Measurements from ENCODE around the gene TBP.
"Not testable (repeated sequence)": the region's sequence is repeated elsewhere in the genome, so short reads cannot be mapped to it uniquely, and the experiment has no call there.

The TBP gene

DNA sequence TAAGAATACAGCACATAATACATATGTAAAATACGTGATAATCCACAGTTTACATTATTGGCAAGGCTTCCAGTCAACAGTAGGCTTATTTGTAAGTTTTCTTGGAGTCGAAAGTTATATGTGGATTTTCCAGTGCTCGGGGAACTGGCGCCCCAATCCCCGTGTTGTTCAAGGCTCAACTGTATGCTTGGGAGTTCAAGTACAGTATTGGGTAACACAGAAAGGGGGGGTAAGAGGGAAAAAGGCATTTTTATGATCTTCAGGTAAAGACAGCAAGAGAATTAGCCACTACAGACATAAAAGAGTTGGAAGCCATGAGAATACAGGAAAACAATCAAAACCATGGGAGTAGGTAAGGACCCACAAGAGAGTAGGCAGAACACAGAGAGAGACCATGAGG lies 17.5 kb upstream of the TBP start:
- no peak for DNase-seq

DNA sequence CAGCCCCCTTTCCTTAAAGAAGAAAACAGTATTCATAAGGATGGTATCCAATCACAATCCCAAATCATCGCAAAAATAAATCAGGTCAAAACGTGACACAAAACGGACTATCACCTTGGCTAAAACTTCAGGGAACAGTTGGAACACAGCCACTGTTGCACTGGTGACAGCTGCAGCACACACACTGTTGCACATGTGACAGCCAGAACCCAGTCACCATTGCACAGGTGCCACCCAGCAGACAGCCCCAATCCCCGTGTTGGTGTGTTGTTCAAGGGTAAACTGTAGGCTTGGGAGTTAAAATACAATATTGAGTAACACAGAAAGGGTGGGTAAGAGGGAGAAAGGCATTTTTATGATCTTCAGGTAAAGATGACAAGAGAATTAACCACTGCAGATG lies 16.8 kb upstream of the TBP start:
- no peak for DNase-seq

DNA sequence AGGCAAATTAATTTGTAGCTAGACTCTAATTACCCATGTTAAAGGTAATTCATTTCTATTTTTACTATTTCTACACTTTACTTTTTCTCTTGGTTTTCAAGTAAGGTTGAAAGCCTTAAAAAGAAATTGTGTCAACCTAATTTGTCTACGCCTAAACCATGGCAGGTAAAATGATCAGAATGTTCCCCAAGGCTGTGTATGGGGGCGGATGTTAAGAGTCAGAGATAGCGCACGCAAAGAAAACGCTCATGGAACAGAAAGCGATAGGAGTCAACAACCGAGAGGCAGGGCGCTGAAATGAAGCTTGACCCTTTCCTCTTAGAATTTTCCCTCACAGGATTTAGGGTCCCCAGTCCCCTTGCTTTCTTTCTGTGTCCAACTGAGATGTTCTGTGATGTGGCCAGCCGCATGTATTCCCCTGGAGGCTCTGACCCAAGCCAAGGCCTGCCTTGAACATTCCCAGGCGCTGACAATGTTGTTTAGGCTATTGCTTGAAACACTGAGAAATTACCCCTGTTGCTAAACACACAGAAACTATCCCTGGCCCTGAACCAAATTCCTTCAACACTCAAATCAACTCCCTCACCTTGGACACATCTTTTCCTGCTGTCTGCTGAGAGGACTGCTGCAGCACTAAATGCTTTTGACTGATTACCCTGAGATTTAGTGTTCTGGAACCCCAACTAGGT lies 12.0 kb upstream of the TBP start:
- DNase-seq, result no peak

DNA sequence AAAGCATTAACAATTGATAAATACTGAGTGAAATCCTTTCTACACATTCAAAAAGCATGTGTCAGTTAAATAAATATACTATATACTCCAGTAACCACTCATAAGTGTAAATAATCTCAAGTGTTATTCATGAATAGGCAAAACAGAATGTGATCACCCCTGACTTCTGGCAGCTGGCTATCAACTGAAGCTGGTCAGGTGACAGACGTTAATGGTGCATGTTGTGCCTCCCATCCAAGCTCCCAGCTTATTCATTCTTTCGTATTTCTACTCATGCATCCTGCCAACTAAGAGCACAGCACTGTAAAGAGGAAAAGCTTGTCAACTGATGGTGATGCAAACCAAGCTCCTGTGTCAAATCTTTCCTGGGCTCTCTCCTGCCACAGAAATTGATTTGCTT lies 8.8 kb upstream of the TBP start:
- DNase-seq, result no peak

DNA sequence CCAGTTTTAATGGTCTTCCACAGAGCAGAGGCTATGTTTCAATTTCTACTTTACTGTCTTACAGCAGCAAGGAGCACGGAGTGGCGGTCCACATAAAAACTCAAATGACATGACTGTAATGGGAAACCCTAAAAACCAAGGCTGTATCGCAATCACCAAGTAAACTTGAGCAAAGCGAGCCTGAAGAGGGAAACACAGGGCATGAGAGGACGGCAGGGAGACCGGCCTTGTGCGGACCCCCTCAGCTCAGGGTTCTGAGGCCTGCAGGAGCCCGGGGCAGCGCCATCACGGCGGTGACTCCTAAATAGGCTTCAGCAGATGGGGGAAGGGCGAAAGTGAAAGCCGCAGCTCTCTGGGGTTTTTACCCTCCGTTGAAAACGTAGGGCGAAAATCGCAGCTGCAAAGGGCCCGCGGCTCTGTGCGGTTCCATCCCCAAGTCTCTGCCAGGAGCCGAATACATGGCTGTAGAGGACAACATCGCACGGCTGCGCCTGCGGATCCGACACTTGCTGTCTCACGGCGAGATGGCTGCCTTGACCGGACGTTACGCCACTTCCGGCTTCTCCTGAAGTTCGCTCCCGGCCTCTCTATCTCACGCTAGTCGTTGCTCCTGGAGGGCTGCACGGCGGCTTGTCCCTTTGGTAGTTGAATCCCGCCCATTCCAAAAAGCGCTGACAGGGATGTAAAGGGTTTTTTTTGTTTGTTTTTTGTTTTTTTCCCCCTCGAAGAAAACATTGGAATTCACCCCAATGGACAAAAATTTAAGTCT lies 1.2 kb upstream of the TBP start, which contains the start of gene PSMB1:
Gene PSMB1, minus strand, starts transcription at position 543 of the 769 bp plus-strand sequence. Its CDS starts 65 bp downstream, at position 478.
- peak; percentile 78 to 81 for DNase-seq

DNA sequence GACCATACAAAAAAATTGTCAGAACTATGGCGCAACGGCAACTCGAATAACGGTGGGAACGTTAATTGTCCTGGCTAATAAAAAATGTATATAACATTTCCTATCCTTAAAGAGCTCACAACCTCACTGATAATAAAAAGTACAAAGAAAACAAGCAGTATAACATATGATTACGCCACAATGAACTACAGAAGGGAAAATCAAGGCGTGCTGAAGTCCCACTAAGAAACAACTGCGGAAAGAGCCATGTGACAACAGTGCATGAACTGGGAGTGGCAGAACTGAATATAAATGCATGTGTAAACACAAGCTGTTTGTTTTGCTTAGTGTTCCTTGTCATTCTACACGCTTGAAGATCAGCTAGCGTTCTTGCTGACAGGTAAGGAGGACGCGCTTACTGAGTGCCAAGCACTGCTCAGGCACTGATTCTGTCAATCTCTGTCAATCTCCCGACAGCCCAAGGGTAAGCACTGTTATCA lies 596 bp upstream of the TBP start:
- DNase-seq, result no peak

DNA sequence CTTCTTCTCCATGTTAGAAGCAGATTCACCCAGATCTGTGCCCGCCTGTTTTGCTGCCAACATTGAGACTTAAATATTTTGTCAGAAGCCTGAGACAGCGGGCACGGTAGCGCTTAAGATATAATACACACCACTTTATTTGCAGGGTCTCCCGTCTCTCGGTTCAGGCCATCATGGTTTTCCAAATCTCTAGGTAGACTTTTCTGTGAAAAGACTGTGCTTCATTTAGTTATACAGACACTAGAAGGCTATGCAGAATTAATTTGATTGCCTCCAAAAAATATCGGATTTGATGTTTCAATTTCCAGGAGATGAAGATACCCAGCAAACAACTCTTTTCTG lies 598 bp downstream of the TBP start:
- DNase-seq, result no peak

DNA sequence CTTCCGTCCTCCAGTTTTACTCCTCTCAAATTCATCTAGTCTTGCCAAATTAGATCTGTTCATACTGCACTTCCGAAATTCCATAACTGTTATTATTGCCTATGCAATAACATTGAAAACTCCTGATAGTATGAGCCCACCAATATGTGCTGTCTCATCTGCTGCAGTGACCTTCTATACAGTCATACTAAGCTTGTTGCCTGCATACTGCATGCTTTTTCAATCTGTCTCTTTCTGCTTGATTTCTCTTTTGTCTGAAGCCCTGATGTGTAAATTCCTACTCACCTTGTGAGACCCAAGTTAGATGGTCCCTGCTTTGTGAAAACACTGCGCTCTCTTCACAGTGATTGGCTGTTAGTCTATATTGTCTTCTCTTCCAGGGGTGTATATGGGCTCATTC lies 1.1 kb downstream of the TBP start:
- DNase-seq, result no peak

DNA sequence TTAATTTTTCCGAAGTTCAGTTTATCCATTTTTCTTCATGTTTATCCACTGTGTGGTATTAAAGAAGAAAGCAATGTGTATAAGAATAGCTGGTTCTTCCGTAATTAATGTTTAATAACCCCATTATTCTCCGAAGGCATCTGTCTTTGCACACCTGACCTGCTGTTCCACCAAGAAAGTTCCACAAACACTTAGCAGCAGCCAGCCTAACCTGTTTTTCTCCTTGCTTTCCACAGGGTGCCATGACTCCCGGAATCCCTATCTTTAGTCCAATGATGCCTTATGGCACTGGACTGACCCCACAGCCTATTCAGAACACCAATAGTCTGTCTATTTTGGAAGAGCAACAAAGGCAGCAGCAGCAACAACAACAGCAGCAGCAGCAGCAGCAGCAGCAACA lies 7.4 kb downstream of the TBP start:
- DNase-seq, result no peak

DNA sequence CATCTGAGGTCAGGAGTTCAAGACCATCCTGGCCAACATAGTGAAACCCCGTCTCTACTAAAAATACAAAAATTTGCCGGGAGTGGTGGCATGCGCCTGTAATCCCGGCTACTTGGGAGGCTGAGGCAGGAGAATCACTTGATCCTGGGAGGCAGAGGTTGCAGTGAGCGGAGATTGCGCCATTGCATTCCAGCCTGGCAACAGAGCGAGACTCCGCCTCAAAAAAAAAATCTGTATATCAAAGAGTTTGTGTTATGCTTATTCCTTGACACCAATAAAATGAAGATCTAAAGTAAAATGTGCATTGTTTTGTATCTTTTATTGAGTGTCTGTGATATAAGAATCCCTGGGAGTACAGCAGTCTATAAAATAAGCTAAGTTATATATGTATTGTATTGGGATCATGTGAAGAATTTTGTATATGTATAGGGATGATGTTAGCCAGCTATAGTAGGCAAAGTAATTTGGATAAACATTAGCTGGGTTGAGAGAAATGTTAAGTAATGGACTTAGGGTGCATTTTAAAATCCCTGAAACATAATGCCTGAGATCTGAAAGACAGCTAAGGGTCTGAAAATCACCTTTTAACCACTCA lies 10.9 kb downstream of the TBP start:
- DNase-seq, result no peak

DNA sequence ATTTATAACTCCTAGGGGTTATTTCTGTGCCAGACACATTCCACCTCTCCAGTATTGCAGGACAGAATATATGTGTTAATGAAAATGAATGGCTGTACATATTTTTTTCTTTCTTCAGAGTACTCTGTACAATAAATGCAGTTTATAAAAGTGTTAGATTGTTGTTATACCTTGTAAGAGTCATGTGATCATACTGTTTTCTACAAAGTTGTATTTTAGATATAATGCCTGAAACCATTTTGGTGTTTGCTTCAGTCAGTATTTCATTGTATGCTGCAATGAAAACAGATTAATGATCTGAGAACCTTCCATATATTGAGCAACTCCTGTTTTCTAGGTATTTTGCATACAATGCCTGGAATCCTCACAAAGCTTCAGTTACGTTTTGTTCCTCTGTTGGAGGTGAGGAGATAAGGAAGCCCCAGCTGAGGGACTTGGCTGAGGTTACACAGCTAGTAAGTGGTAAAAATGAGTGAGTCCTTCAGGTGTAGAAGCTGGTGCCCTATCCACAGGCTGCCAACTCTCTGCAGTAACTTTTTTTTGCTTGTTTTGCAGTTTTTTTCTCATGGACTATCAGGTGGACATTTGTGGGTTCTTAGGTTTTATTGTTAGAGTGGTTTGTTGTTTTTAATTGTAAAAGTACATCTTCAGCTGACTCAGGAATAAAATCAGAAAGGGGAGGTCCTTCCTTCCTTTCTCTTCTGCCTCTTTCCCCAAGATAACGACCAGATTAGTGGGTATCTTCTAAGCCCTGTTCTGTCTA lies 18.7 kb downstream of the TBP start:
- no peak for DNase-seq

DNA sequence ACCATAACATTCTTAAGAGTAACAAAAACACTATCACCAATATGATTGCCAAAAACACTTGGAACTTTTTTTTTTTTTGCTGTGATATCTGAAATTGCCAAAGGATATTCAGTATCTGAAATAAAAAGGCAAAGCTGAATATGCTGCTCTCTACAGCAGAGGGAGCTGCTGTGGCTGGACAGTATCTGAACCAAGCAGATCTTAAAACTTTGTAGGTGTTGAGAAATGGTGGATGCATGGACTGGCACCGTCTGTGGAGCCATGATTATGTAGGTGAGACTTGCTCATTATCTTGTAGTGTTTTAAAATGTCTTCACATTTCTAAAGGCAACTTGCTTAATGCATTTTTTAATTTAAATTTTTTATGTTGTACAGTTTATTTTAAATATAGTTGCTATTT lies 21.1 kb downstream of the TBP start:
- DNase-seq, result no peak

DNA sequence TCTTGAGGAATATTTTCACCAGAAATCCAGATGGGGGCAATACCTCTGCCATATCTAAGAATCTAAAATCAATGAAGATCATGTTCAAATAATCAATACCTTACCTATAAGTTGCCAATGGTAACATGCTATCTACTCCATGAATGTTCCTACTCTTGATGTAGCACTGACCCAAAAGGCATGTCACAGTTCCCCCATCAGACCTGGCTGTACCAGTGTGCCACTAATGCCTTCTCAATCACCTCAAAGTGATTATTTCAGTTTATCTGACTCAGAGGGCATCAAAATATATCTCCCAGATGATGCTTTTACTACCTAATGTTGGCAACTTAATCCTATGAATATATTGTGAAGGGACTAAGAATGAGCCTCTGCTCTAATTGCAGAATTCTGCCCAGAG lies 24.7 kb downstream of the TBP start:
- no peak for DNase-seq

DNA sequence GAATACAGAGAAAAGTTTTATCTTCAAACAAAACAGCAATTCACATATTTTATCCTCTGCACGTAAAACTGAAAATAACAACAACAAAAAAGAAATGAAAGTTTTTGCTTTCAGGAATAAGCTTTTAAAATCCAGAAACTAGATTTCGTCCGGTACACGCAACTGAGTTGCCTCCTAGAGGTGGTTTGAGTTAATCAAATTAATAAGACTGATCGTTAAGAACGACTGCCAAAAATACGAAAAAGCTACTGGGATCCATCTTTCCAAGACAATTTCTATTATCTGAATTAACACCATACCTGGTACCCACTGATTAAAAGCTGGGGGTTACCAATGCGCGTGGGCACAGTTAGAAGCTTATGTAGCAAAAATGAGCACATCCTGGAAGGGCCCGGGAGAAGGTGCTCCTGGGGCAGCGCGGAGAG lies 29.6 kb downstream of the TBP start:
- DNase-seq, result no peak

DNA sequence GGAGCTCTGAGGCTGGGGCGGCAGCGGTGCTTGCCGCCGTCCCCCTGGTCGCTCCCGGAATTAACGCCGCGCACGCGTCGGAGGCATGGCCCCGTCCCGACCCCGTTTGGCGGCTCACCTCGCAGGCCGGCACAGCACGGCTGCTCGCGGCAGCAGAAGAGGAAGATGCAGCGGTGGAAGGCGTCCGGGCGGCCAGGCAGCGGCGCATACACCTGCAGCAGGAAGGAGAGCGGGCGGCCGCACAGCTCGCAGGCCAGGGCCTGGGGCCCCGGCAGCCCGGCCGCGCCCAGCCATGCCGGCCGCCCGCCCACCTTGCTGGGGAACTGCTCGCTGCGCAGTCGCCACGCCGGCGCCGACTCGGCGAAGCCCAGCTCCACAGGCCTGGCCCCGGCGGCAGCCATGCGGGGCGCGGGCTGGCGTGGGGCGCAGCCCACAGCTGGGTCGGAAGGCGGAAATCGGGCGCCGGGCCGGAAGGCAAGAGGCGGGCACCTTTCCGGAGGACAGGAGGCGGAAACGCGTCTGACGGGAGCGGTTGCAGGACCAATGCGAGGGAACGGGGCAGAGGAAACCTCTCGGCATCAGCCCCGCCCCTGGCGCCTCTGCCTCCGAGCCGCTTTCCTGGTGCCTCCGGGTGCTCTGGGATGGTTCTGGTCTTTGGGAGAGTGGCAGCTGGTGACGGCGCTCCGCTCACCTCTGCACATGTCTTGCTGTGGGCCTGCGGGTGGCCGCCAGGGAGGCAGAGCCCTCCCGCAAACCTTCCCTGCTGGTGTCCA lies 30.2 kb downstream of the TBP start, which contains the start of gene PDCD2:
Gene PDCD2, minus strand, starts transcription at position 457 of the 773 bp plus-strand sequence. Its CDS starts 56 bp downstream, at position 401.
- DNase-seq, result peak; percentile 90 to 93

DNA sequence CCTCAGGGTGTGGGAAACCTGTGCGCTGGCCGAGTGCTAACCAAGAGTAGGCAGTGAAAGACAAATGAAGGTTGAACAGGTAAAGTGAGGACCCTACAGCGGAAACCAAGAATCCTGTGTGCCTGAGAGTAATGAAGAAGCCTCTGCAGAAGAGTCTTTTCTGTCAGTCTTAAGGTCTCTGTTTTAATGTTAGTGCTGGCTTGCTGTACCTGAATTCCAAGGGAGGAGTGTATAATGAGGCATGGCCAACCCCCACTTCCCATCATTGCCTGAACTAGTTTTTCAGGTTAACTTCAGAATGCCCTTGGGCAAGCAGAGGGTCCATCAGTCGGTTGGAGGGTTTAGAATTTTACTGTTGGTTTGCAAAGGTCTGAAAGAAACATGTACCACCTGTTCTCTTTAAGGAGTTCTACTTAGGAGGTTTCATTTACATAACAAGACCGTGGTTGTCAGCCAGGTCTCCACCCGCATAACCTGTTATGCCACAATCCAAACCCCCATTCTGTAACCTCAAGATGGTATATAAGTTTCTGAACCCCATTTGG lies 30.9 kb downstream of the TBP start:
- DNase-seq, result no peak

DNA sequence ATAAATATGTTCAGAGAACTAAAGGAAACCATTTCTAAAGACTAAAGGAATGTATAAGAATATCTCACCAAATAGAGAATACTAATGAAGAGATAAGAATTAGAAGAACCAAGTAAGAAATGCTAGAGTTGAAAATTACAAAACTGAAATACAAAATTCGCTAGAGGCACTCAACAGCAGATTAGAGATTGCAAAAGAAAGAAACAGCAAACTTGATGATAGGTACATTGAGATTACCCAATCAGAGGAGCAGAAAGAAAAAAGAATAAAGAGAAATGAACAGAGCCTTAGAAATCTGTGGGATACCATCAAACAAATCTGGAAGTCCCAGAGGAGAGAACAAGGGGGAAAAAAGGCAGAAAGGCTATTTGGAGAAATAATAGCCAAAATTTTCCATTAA lies 36.6 kb downstream of the TBP start:
- no peak for DNase-seq

DNA sequence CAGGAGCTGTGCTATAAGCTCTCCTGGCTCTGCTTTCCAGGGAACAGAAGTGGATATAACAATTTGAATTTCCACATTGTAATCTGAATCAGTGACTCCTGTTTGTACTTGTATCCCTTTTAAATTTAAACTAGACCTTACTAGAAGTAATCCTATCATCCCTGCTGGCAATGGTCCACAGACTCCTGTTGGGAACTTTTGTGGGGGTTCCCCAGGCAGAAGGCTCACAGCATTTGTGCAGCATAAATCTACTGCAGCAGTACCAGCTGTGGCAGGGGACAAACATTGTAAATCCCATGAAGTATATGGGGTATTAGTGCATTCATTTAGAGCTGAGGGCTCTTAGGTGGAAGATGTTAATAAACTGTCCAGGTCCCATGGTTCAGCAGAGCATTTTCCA lies 42.3 kb downstream of the TBP start:
- DNase-seq, result no peak

DNA sequence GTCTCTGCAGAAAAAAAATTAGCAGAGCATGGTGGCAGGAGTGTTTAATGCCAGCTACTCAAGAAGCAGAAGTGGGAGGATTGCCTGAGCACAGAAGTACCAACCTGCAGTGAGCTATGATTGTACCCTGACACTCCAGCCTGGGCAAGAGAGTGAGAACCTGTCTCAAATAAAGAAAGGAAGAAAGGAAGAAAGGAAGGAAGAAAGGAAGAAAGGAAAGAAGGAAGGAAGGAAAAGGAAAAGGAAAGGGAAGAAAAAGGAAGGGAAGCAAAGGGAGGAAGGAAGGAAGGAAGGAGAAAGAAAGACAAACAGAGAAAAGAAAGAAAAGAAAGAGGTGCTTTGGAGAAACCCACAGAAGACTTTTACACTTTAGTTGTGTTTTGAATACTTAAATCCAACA lies 43.1 kb downstream of the TBP start:
- DNase-seq, result no peak

DNA sequence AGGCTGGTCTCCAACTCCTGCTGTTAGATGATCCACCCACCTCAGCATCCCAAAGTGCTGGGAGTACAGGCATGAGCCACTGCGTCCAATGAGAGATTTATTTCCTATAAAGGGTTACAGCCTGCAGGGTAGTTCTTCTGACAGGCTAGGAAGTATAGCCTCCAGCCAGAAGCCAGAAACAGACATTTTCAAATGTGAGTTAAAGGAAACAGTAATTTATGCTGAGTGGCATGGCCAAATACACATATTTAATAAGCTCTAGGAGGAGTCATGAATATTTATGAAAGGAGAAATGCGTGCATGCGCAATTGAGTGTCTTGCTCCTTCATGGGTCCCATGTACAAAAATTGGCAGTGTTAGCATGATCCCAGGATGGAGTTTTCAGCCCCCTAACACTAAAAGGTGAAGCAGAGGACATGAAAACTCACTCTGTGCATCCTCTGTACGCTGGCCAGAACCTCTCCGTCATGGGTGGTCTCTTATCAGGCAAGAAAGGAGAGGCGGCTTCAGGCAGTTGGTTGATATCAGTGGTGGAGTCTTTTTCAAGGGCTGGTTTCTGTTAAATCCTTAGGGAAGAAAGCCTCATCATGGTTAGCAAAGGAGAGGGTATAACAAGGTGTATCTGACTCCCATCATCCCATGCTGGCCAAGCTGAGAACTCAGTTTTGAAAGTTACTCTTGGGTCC lies 51.5 kb downstream of the TBP start:
- no peak for DNase-seq

DNA sequence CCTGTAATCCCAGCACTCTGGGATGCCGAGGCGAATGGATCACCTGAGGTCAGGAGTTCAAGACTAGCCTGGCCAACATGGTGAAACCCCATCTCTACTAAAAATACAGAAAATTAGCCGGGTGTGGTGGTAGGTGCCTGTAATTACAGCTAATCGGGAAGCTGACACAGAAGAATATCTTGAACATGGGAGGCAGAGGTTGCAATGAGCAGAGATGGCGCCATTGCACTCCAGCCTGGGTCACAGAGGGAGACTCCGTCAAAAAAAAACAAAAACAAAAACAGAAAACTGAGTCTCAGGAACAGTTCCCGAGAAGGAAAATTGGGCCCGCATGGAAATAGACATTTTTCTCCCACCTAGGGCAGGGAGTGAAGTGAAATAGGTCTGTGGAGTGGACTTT lies 55.1 kb downstream of the TBP start:
- not testable (repeated sequence) for DNase-seq
